ENCODE measurements around the gene RBM4. TPM values are rescaled to one million over a fixed set of nuclear protein-coding genes. Genes with fewer than 3 reads are reported as not detected.

The RBM4 gene
- total and polyA plus RNA-seq, 4 donors, result 36.9 to 59.2 (median 46.4) TPM

GRCh38 chr11:66674964-66675602, 36.6 kb downstream of the RBM4 start:
- WGBS, result 91% methylated on average over 2 of the region's 2 CpGs
- H3K9me3 ChIP-seq (ENCODE audit: control insufficient read depth in 4 of 4, low read length in 3 of 4), result no peaks in the 10 kb centered on the region
- no peak for DNase-seq (ENCODE audit: low spot score)
- TF ChIP-seq HNF4A (conservative IDR thresholded peaks at IDR 0.05) (peak; percentile 57 to 73), EGR1 (IDR thresholded peaks at IDR 0.05; ENCODE audit: low read depth in 2 of 2) (no peak), GABPA (IDR thresholded peaks at IDR 0.05 in 1 of 2, conservative IDR thresholded peaks at IDR 0.05 in 1 of 2) (no peak), HNF4G (IDR thresholded peaks at IDR 0.05) (peak; percentile 18)
- H3K9ac ChIP-seq (ENCODE audit: low read depth in 1 of 2, low read length in 2 of 2), result no peak overlapping the region
- peaks cover 0 to 6% (median 1%) of the 10 kb centered on the region in 4 donors for H3K36me3 ChIP-seq (ENCODE audit: control insufficient read depth in 4 of 4, insufficient read depth in 3 of 4, low read depth in 1 of 4, low read length in 3 of 4)
- peaks cover 2 to 33% (median 28%) of the 10 kb centered on the region in 4 donors for H3K4me1 ChIP-seq (ENCODE audit: control insufficient read depth in 4 of 4, insufficient read depth in 4 of 4, low read length in 3 of 4)
- H3K27me3 ChIP-seq (ENCODE audit: control insufficient read depth in 4 of 4, insufficient read depth in 4 of 4, low read length in 3 of 4), result no peaks in the 10 kb centered on the region
- no peak overlapping the region for H3K4me3 ChIP-seq (ENCODE audit: low read depth in 1 of 3, low read length in 3 of 3)
- H3K27ac ChIP-seq (ENCODE audit: low read depth in 1 of 2, low read length in 2 of 2), result no peak overlapping the region

GRCh38 chr11:66676282-66676919, 37.9 kb downstream of the RBM4 start:
- WGBS, result 78% methylated on average over 16 of the region's 16 CpGs

GRCh38 chr11:66676931-66677598, 38.6 kb downstream of the RBM4 start:
- Histone ChIP-seq H3K9ac (ENCODE audit: low read depth in 1 of 2, low read length in 2 of 2) (peak overlapping the region; percentile 67 to 77), H3K4me1 (ENCODE audit: control insufficient read depth in 4 of 4, insufficient read depth in 4 of 4, low read length in 3 of 4) (peaks cover 2 to 31% (median 25%) of the 10 kb centered on the region in 4 donors), H3K27ac (ENCODE audit: low read depth in 1 of 2, low read length in 2 of 2) (peak overlapping the region; percentile 84 to 97), H3K27me3 (ENCODE audit: control insufficient read depth in 4 of 4, insufficient read depth in 4 of 4, low read length in 3 of 4) (no peaks in the 10 kb centered on the region), H3K4me3 (ENCODE audit: low read depth in 1 of 3, low read length in 3 of 3) (peak overlapping the region; percentile 80 to 93 (median 87)), H3K36me3 (ENCODE audit: control insufficient read depth in 4 of 4, insufficient read depth in 3 of 4, low read depth in 1 of 4, low read length in 3 of 4) (peaks cover 0 to 6% (median 0%) of the 10 kb centered on the region in 4 donors), H3K9me3 (ENCODE audit: control insufficient read depth in 4 of 4, low read length in 3 of 4) (no peaks in the 10 kb centered on the region)
- DNase-seq (ENCODE audit: low spot score), result no peak
- WGBS, result 14% methylated on average over 25 of the region's 27 CpGs
- TF ChIP-seq JUND (IDR thresholded peaks at IDR 0.05), result no peak
- no peak for TF ChIP-seq ZBTB33 (IDR thresholded peaks at IDR 0.05)
- TF ChIP-seq HNF4A (conservative IDR thresholded peaks at IDR 0.05), result no peak
- peak; percentile 8 for TF ChIP-seq NR2F2 (IDR thresholded peaks at IDR 0.05)

More at GRCh38 chr11:66676282-66676919, 37.9 kb downstream of the RBM4 start:
- peaks cover 0 to 6% (median 0%) of the 10 kb centered on the region in 4 donors for H3K36me3 ChIP-seq (ENCODE audit: control insufficient read depth in 4 of 4, insufficient read depth in 3 of 4, low read depth in 1 of 4, low read length in 3 of 4)
- no peak overlapping the region for H3K27ac ChIP-seq (ENCODE audit: low read depth in 1 of 2, low read length in 2 of 2)
- H3K27me3 ChIP-seq (ENCODE audit: control insufficient read depth in 4 of 4, insufficient read depth in 4 of 4, low read length in 3 of 4), result no peaks in the 10 kb centered on the region
- H3K9me3 ChIP-seq (ENCODE audit: control insufficient read depth in 4 of 4, low read length in 3 of 4), result no peaks in the 10 kb centered on the region
- no peak overlapping the region for H3K9ac ChIP-seq (ENCODE audit: low read depth in 1 of 2, low read length in 2 of 2)
- DNase-seq (ENCODE audit: low spot score), result no peak
- peaks cover 2 to 31% (median 25%) of the 10 kb centered on the region in 4 donors for H3K4me1 ChIP-seq (ENCODE audit: control insufficient read depth in 4 of 4, insufficient read depth in 4 of 4, low read length in 3 of 4)
- TF ChIP-seq EGR1 (IDR thresholded peaks at IDR 0.05; ENCODE audit: low read depth in 2 of 2) (no peak), ZBTB33 (IDR thresholded peaks at IDR 0.05) (no peak), HNF4G (IDR thresholded peaks at IDR 0.05) (no peak)
- H3K4me3 ChIP-seq (ENCODE audit: low read depth in 1 of 3, low read length in 3 of 3), result no peak overlapping the region

All from liver (tissue), 9 donors.